ENCODE results near the gene HBS1L.

Gene HBS1L

GRCh38 chr6:135089901-135090300 lies 35.3 kb upstream of the HBS1L start:
- Histone ChIP-seq H3K9me3 (ENCODE audit: control insufficient read depth, low read length) (no peaks in the 10 kb centered on the region), H3K36me3 (ENCODE audit: control insufficient read depth, insufficient read depth, low read length) (no peaks in the 10 kb centered on the region), H3K27me3 (replicated peaks; ENCODE audit: control insufficient read depth, insufficient read depth, low read length, poor library complexity, severe bottlenecking) (no peaks in the 10 kb centered on the region), H3K27ac (ENCODE audit: insufficient read depth, low read length, poor library complexity, severe bottlenecking) (no peak overlapping the region), H3K4me1 (ENCODE audit: control insufficient read depth, insufficient read depth, low read length, poor library complexity, severe bottlenecking) (peaks cover 21% of the 10 kb centered on the region), H3K4me3 (ENCODE audit: insufficient read depth, low read depth, low read length, poor library complexity, severe bottlenecking) (no peak overlapping the region)
- DNase-seq: no peak

- peak overlapping the region; percentile 18 for H3K27ac ChIP-seq (ENCODE audit: insufficient read depth, low read length, poor library complexity, severe bottlenecking)
- DNase-seq: peak in 1 of 3 donors; percentile 4
- H3K27me3 ChIP-seq (replicated peaks; ENCODE audit: control insufficient read depth, insufficient read depth, low read length, poor library complexity, severe bottlenecking): no peaks in the 10 kb centered on the region
- H3K4me1 ChIP-seq (ENCODE audit: control insufficient read depth, insufficient read depth, low read length, poor library complexity, severe bottlenecking): peaks cover 19% of the 10 kb centered on the region
- H3K9me3 ChIP-seq (ENCODE audit: control insufficient read depth, low read length): no peaks in the 10 kb centered on the region
- H3K36me3 ChIP-seq (ENCODE audit: control insufficient read depth, insufficient read depth, low read length): no peaks in the 10 kb centered on the region
- H3K4me3 ChIP-seq (ENCODE audit: insufficient read depth, low read depth, low read length, poor library complexity, severe bottlenecking): peak overlapping the region; percentile 36
Measured at GRCh38 chr6:135088818-135089809, 34.5 kb upstream of the HBS1L start.

DNA sequence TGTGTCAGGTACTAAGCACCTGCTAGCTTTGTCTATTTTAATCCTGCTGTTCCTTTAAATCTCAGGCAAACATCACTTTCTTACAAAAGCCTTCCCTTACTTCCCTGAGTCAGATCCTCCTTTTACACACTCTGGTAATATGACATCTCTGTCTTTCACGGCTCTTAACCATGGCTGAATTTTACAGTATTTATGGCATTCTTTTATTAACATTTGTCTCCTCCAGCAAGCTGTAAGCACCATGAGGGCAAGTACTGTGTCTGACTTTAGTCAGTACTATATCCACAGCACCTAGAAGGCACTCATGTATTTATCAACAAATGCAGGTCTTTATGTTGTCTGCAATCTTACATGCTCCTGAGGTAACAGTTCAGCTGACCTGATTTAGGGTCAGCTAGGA lies 33.7 kb upstream of the HBS1L start:
- no peaks in the 10 kb centered on the region for H3K9me3 ChIP-seq (ENCODE audit: control insufficient read depth, low read length)
- H3K4me3 ChIP-seq (ENCODE audit: insufficient read depth, low read depth, low read length, poor library complexity, severe bottlenecking): no peak overlapping the region
- DNase-seq: no peak
- no peaks in the 10 kb centered on the region for H3K27me3 ChIP-seq (replicated peaks; ENCODE audit: control insufficient read depth, insufficient read depth, low read length, poor library complexity, severe bottlenecking)
- H3K36me3 ChIP-seq (ENCODE audit: control insufficient read depth, insufficient read depth, low read length): no peaks in the 10 kb centered on the region
- H3K4me1 ChIP-seq (ENCODE audit: control insufficient read depth, insufficient read depth, low read length, poor library complexity, severe bottlenecking): peaks cover 14% of the 10 kb centered on the region
- H3K27ac ChIP-seq (ENCODE audit: insufficient read depth, low read length, poor library complexity, severe bottlenecking): no peak overlapping the region

GRCh38 chr6:135087803-135088202 lies 33.2 kb upstream of the HBS1L start:
- H3K4me1 ChIP-seq (ENCODE audit: control insufficient read depth, insufficient read depth, low read length, poor library complexity, severe bottlenecking): peaks cover 14% of the 10 kb centered on the region
- no peaks in the 10 kb centered on the region for H3K36me3 ChIP-seq (ENCODE audit: control insufficient read depth, insufficient read depth, low read length)
- H3K27ac ChIP-seq (ENCODE audit: insufficient read depth, low read length, poor library complexity, severe bottlenecking): peak overlapping the region; percentile 6
- DNase-seq: peak; percentile 19 to 44 (median 28)
- H3K27me3 ChIP-seq (replicated peaks; ENCODE audit: control insufficient read depth, insufficient read depth, low read length, poor library complexity, severe bottlenecking): no peaks in the 10 kb centered on the region
- no peak overlapping the region for H3K4me3 ChIP-seq (ENCODE audit: insufficient read depth, low read depth, low read length, poor library complexity, severe bottlenecking)
- H3K9me3 ChIP-seq (ENCODE audit: control insufficient read depth, low read length): no peaks in the 10 kb centered on the region

DNA sequence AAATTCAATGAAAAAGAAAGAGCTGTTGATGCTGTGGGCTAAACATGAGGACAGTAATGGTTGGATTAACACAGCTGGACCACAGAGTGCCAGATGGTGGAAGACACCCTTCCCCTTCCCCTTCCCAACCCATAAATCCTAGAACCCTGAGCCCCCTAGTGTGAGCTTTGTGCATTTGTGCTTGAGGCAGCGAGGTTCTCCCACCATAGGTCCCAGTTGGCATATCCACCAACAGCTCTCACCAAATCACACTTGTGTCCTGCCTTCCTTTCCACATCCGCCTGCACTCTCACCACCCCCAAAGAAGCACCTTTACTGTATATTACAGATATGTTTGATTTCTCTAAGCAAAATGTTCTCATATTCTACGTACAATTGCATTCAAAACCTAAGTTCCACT lies 32.8 kb upstream of the HBS1L start:
- Histone ChIP-seq H3K36me3 (ENCODE audit: control insufficient read depth, insufficient read depth, low read length) (no peaks in the 10 kb centered on the region), H3K4me3 (ENCODE audit: insufficient read depth, low read depth, low read length, poor library complexity, severe bottlenecking) (no peak overlapping the region), H3K27me3 (replicated peaks; ENCODE audit: control insufficient read depth, insufficient read depth, low read length, poor library complexity, severe bottlenecking) (no peaks in the 10 kb centered on the region), H3K4me1 (ENCODE audit: control insufficient read depth, insufficient read depth, low read length, poor library complexity, severe bottlenecking) (peaks cover 14% of the 10 kb centered on the region), H3K27ac (ENCODE audit: insufficient read depth, low read length, poor library complexity, severe bottlenecking) (peak overlapping the region; percentile 6), H3K9me3 (ENCODE audit: control insufficient read depth, low read length) (no peaks in the 10 kb centered on the region)
- DNase-seq: no peak

DNA sequence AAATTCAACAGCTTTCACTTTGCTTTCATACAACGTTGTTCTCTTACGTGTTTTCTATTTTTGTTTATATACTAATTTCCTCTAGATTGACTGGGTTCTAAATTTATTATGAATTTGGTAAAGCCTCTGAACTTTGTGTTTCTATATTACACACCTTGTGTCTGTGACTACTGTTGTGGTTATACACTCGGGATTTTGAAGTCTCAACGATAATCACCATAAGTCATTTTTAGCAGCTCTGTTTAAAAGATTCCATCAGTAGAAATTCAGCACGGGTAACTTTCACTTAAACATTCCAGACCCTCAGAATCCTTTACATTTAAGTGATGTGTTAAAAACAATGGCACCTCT lies 31.8 kb upstream of the HBS1L start:
- peak overlapping the region; percentile 7 for H3K4me3 ChIP-seq (ENCODE audit: insufficient read depth, low read depth, low read length, poor library complexity, severe bottlenecking)
- peaks cover 14% of the 10 kb centered on the region for H3K4me1 ChIP-seq (ENCODE audit: control insufficient read depth, insufficient read depth, low read length, poor library complexity, severe bottlenecking)
- no peaks in the 10 kb centered on the region for H3K9me3 ChIP-seq (ENCODE audit: control insufficient read depth, low read length)
- no peaks in the 10 kb centered on the region for H3K36me3 ChIP-seq (ENCODE audit: control insufficient read depth, insufficient read depth, low read length)
- H3K27ac ChIP-seq (ENCODE audit: insufficient read depth, low read length, poor library complexity, severe bottlenecking): peak overlapping the region; percentile 15
- no peaks in the 10 kb centered on the region for H3K27me3 ChIP-seq (replicated peaks; ENCODE audit: control insufficient read depth, insufficient read depth, low read length, poor library complexity, severe bottlenecking)
- no peak for DNase-seq

GRCh38 chr6:135085700-135086413 lies 31.2 kb upstream of the HBS1L start:
- peaks cover 14% of the 10 kb centered on the region for H3K4me1 ChIP-seq (ENCODE audit: control insufficient read depth, insufficient read depth, low read length, poor library complexity, severe bottlenecking)
- H3K27ac ChIP-seq (ENCODE audit: insufficient read depth, low read length, poor library complexity, severe bottlenecking): peak overlapping the region; percentile 15

DNA sequence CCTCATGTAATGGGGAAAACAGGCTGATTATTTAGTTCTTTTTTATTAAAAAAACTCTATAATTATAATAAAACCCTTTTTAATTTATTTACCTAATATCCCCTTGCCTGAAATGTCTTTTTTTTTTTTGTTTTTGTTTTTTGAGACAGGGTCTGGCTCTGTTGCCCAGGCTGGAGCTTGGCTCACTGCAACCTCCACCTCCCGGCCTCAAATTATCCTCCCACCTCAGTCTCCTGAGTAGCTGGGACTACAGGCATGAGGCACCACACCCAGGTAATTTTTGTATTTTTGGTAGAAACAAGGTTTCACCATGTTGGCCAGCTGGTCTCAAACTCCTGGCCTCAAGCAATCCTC lies 30.3 kb upstream of the HBS1L start:
- H3K4me3 ChIP-seq (ENCODE audit: insufficient read depth, low read depth, low read length, poor library complexity, severe bottlenecking): no peak overlapping the region
- no peak overlapping the region for H3K27ac ChIP-seq (ENCODE audit: insufficient read depth, low read length, poor library complexity, severe bottlenecking)
- no peaks in the 10 kb centered on the region for H3K9me3 ChIP-seq (ENCODE audit: control insufficient read depth, low read length)
- H3K36me3 ChIP-seq (ENCODE audit: control insufficient read depth, insufficient read depth, low read length): no peaks in the 10 kb centered on the region
- no peaks in the 10 kb centered on the region for H3K27me3 ChIP-seq (replicated peaks; ENCODE audit: control insufficient read depth, insufficient read depth, low read length, poor library complexity, severe bottlenecking)
- peaks cover 14% of the 10 kb centered on the region for H3K4me1 ChIP-seq (ENCODE audit: control insufficient read depth, insufficient read depth, low read length, poor library complexity, severe bottlenecking)
- no peak for DNase-seq

More at GRCh38 chr6:135085700-135086413, 31.2 kb upstream of the HBS1L start:
- Histone ChIP-seq H3K9me3 (ENCODE audit: control insufficient read depth, low read length) (no peaks in the 10 kb centered on the region), H3K36me3 (ENCODE audit: control insufficient read depth, insufficient read depth, low read length) (no peaks in the 10 kb centered on the region), H3K27me3 (replicated peaks; ENCODE audit: control insufficient read depth, insufficient read depth, low read length, poor library complexity, severe bottlenecking) (no peaks in the 10 kb centered on the region), H3K4me3 (ENCODE audit: insufficient read depth, low read depth, low read length, poor library complexity, severe bottlenecking) (peak overlapping the region; percentile 7)
- DNase-seq: no peak

DNA sequence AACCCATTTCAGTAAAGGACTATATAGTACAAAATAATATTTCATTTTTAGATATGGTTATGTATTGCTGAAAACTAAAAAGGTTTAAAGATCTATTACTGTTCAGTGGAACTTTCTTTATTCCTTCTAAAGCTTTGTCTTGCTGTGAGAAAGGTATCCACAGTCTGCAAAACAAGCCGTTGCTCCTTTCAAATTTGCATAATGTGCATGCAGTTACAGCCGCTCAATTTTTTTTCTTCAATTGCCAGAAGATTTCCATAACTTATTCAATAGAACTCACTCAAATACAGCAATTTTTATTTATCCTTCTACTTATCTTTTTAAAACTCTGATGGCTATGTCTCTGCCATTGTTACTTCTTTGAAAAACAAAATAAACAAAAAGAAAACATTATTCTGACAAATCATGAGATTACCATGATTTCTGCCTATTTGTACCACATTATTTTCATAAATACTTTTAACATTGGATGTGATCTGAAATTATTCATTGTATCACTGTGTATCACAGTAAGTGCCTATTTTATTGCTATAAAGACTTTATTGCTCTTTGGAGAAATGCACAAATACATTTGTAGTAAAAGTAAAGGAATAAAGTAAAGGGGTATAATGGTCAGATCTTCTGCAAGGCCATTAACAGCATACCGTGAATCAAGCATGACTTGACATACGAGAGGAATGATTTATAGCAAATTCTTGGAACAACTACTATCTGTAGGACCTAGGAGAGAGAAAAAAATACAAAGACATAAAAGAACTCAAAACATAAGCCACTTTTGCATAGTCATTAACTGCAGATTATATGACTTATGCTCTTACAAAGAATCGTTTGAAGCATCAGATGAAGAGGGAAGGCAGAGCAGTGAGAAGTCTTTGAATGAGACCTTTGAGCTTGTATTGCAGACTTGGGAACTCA lies 29.6 kb upstream of the HBS1L start:
- no peak for DNase-seq
- Histone ChIP-seq H3K27ac (ENCODE audit: insufficient read depth, low read length, poor library complexity, severe bottlenecking) (no peak overlapping the region), H3K36me3 (ENCODE audit: control insufficient read depth, insufficient read depth, low read length) (no peaks in the 10 kb centered on the region), H3K4me1 (ENCODE audit: control insufficient read depth, insufficient read depth, low read length, poor library complexity, severe bottlenecking) (peaks cover 14% of the 10 kb centered on the region), H3K9me3 (ENCODE audit: control insufficient read depth, low read length) (no peaks in the 10 kb centered on the region), H3K27me3 (replicated peaks; ENCODE audit: control insufficient read depth, insufficient read depth, low read length, poor library complexity, severe bottlenecking) (no peaks in the 10 kb centered on the region), H3K4me3 (ENCODE audit: insufficient read depth, low read depth, low read length, poor library complexity, severe bottlenecking) (no peak overlapping the region)

Data from effector memory CD4-positive, alpha-beta T cell (primary cell).